ENCODE measurements around the gene SLC1A4. TPM values are rescaled to one million over a fixed set of nuclear protein-coding genes. Genes with fewer than 3 reads are reported as not detected.

SLC1A4 gene
- total and polyA plus RNA-seq, 4 donors, result 6.3 to 27.4 (median 8.1) TPM

DNA sequence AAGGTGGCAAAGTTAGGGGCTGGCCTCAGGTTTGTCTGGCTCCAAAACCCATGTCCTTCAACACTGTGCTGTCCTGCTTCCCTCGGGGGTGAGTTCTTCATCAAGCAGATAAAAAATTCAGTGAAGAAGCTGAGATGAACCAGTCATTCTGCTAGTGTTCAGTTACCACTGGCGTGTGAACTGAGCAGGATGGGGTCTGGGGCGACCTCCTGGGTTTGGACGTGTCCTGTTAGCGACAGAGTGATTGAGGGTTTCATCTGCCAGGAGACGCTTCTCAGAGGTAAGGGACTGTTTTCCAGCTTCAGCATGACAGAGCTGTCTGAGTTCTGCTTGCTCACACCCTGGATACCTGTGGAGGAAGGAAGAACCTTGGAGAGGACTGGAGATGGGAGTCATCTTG is 81.7 kb downstream of the SLC1A4 start:
- TF ChIP-seq CTCF (IDR thresholded peaks at IDR 0.05; ENCODE audit: control extremely low read depth, extremely low read depth), result no peak
- Histone ChIP-seq H3K27me3 (ENCODE audit: control insufficient read depth in 3 of 3, insufficient read depth in 3 of 3, low read length in 2 of 3) (no peaks in the 10 kb centered on the region), H3K36me3 (ENCODE audit: control insufficient read depth in 4 of 4, insufficient read depth in 4 of 4, low read length in 4 of 4) (peaks cover 10 to 28% (median 19%) of the 10 kb centered on the region in 4 donors), H3K9ac (ENCODE audit: insufficient read depth in 1 of 2, low read length in 2 of 2) (no peak overlapping the region), H3K27ac (ENCODE audit: low read depth in 1 of 2, low read length in 1 of 2) (peak overlapping the region in 1 of 2 donors; percentile 70), H3K9me3 (ENCODE audit: control insufficient read depth in 4 of 4, insufficient read depth in 3 of 4, low read length in 3 of 4) (no peaks in the 10 kb centered on the region), H3K4me1 (ENCODE audit: control insufficient read depth in 5 of 5, insufficient read depth in 5 of 5, low read length in 5 of 5) (peaks cover 0 to 31% (median 5%) of the 10 kb centered on the region in 5 donors), H3K4me3 (no peak overlapping the region)
- DNase-seq (no peak), ATAC-seq (ENCODE audit: insufficient read depth, low FRiP score) (no peak)
- WGBS, 2 donors, result 84 to 93% methylated on average over 6 of the region's 6 CpGs

DNA sequence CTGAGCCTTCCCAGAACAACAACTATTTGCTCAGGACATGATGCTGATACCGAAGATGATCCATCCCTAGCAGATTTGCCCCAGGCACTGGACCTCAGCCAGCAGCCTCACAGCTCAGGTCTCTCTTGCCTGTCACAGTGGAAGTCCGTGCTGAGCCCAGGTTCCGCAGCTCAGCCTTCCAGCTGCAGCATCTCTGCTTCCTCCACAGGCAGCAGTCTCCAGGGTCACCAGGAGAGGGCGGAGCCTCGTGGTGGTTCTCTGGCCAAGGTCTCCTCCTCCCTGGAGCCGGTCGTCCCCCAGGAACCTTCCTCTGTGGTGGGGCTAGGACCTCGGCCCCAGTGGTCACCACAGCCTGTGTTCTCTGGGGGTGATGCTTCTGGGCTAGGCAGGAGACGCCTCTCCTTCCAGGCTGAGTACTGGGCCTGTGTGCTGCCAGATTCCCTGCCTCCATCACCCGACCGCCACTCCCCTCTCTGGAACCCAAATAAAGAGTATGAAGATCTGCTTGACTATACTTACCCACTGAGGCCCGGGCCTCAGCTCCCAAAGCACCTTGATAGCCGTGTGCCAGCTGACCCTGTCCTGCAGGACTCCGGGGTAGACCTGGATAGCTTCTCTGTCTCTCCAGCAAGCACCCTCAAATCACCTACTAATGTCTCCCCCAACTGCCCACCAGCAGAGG is 82.4 kb downstream of the SLC1A4 start:
- no peaks in the 10 kb centered on the region for H3K9me3 ChIP-seq (ENCODE audit: control insufficient read depth in 4 of 4, insufficient read depth in 3 of 4, low read length in 3 of 4)
- 81 to 87% methylated on average over 14 of the region's 14 CpGs for WGBS, 2 donors
- H3K27me3 ChIP-seq (ENCODE audit: control insufficient read depth in 3 of 3, insufficient read depth in 3 of 3, low read length in 2 of 3), result no peaks in the 10 kb centered on the region
- H3K4me3 ChIP-seq, result no peak overlapping the region
- ATAC-seq (ENCODE audit: insufficient read depth, low FRiP score), result no peak
- peaks cover 10 to 28% (median 22%) of the 10 kb centered on the region in 4 donors for H3K36me3 ChIP-seq (ENCODE audit: control insufficient read depth in 4 of 4, insufficient read depth in 4 of 4, low read length in 4 of 4)
- H3K4me1 ChIP-seq (ENCODE audit: control insufficient read depth in 5 of 5, insufficient read depth in 5 of 5, low read length in 5 of 5), result peaks cover 0 to 34% (median 5%) of the 10 kb centered on the region in 5 donors
- peak overlapping the region in 1 of 2 donors; percentile 26 for H3K27ac ChIP-seq (ENCODE audit: low read depth in 1 of 2, low read length in 1 of 2)
- no peak for TF ChIP-seq CTCF (IDR thresholded peaks at IDR 0.05; ENCODE audit: control extremely low read depth, extremely low read depth)
- no peak for DNase-seq
- H3K9ac ChIP-seq (ENCODE audit: insufficient read depth in 1 of 2, low read length in 2 of 2), result no peak overlapping the region

- Histone ChIP-seq H3K4me1 (ENCODE audit: control insufficient read depth in 5 of 5, insufficient read depth in 5 of 5, low read length in 5 of 5) (peaks cover 0 to 36% (median 5%) of the 10 kb centered on the region in 5 donors), H3K9me3 (ENCODE audit: control insufficient read depth in 4 of 4, insufficient read depth in 3 of 4, low read length in 3 of 4) (no peaks in the 10 kb centered on the region), H3K9ac (ENCODE audit: insufficient read depth in 1 of 2, low read length in 2 of 2) (no peak overlapping the region), H3K36me3 (ENCODE audit: control insufficient read depth in 4 of 4, insufficient read depth in 4 of 4, low read length in 4 of 4) (peaks cover 10 to 30% (median 23%) of the 10 kb centered on the region in 4 donors), H3K27ac (ENCODE audit: low read depth in 1 of 2, low read length in 1 of 2) (no peak overlapping the region), H3K4me3 (no peak overlapping the region), H3K27me3 (ENCODE audit: control insufficient read depth in 3 of 3, insufficient read depth in 3 of 3, low read length in 2 of 3) (no peaks in the 10 kb centered on the region)
- no peak for DNase-seq
- no peak for TF ChIP-seq CTCF (IDR thresholded peaks at IDR 0.05; ENCODE audit: control extremely low read depth, extremely low read depth)
- WGBS, 2 donors, result 90 to 91% methylated on average over 20 of the region's 20 CpGs
- ATAC-seq (ENCODE audit: insufficient read depth, low FRiP score), result no peak
Measured at GRCh38 chr2:65072181-65072970, 83.2 kb downstream of the SLC1A4 start.

Small RNAs within 50 kb of the gene (small RNA-seq; reads per million reads assigned to genes)
- not detected for gene RNU6-548P (ENCODE audit: low replicate concordance)

Other genes starting within 250 kb of the SLC1A4 start
- gene CEP68, start 67.0 kb downstream of the SLC1A4 start, total RNA-seq, result 10 to 100 TPM; 11.5 to 28.9 TPM
- 1 to 10 TPM; 3.5 to 6.1 TPM for gene CEP68, start 67.0 kb downstream of the SLC1A4 start, polyA plus RNA-seq
- 100 to 1,000 TPM; 131 to 141 TPM for gene RAB1A, start 140.7 kb downstream of the SLC1A4 start, total RNA-seq
- gene RAB1A, start 140.7 kb downstream of the SLC1A4 start, polyA plus RNA-seq, result 100 to 1,000 TPM; 104 to 159 TPM
- 100 to 1,000 TPM; 127 to 215 TPM for gene ACTR2, start 238.4 kb downstream of the SLC1A4 start, total RNA-seq
- 100 to 1,000 TPM in 1 of 2 donors, 10 to 100 TPM in 1; 54.3 to 166 TPM for gene ACTR2, start 238.4 kb downstream of the SLC1A4 start, polyA plus RNA-seq

Measured in lung (tissue), 13 donors.